H9 (cell line): ENCODE measurements around the gene KCTD4. TPM values are rescaled to one million over a fixed set of nuclear protein-coding genes. Genes with fewer than 3 reads are reported as not detected.

Experiments
- DNase-seq: peaks from one replicate; pipeline ENCODE4 v3.0.0-alpha.2; 2017
- H2AFZ ChIP-seq: one replicate; pipeline ENCODE4 v1.6.1; 2013; ENCODE audit warnings: mild to moderate bottlenecking, low read length, control low read depth, moderate library complexity
- H2AK5ac ChIP-seq: 2 replicates; pipeline ENCODE4 v1.6.1; 2013; ENCODE audit warnings: low read length, control low read depth, mixed read lengths; ENCODE audit not compliant: insufficient read length
- H2BK120ac ChIP-seq: one replicate; pipeline ENCODE4 v1.6.1; 2013; ENCODE audit warnings: low read depth, mild to moderate bottlenecking, low read length, control low read depth, inconsistent platforms; ENCODE audit not compliant: poor library complexity, severe bottlenecking
- H2BK12ac ChIP-seq: 2 replicates; pipeline ENCODE4 v1.6.1; 2013; ENCODE audit warnings: low read length, control low read depth, mixed read lengths, low read depth; ENCODE audit not compliant: insufficient read length
- H2BK15ac ChIP-seq: 2 replicates; pipeline ENCODE4 v1.6.1; 2013; ENCODE audit warnings: low read depth, low read length, control low read depth
- H2BK20ac ChIP-seq: one replicate; pipeline ENCODE4 v1.6.1; 2013; ENCODE audit warnings: low read depth, mild to moderate bottlenecking, low read length, control low read depth, inconsistent platforms; ENCODE audit not compliant: poor library complexity, severe bottlenecking
- H2BK5ac ChIP-seq: 2 replicates; pipeline ENCODE4 v1.6.1; 2013; ENCODE audit warnings: low read length, control low read depth, mixed read lengths; ENCODE audit not compliant: insufficient read length
- H3K14ac ChIP-seq: 2 replicates; pipeline ENCODE4 v1.6.1; 2013; ENCODE audit warnings: low read length, control low read depth; ENCODE audit not compliant: insufficient read depth
- H3K18ac ChIP-seq: 2 replicates; pipeline ENCODE4 v1.6.1; 2013; ENCODE audit warnings: low read depth, mild to moderate bottlenecking, mixed read lengths, low read length, control low read depth; ENCODE audit not compliant: insufficient read length
- H3K23ac ChIP-seq: 2 replicates; pipeline ENCODE4 v1.6.1; 2013; ENCODE audit warnings: low read length, control low read depth, mixed read lengths, low read depth; ENCODE audit not compliant: insufficient read length
- H3K23me2 ChIP-seq: 2 replicates; pipeline ENCODE4 v1.6.1; 2013; ENCODE audit warnings: low read depth, mild to moderate bottlenecking, mixed read lengths, low read length, control low read depth; ENCODE audit not compliant: insufficient read length, poor library complexity, severe bottlenecking
- H3K27ac ChIP-seq: 2 replicates; pipeline ENCODE4 v1.5.1; 2013; ENCODE audit warnings: low read length, control low read depth, mixed read lengths, low read depth; ENCODE audit not compliant: insufficient read length
- H3K27me3 ChIP-seq: 2 replicates; pipeline ENCODE4 v1.6.1; 2013; ENCODE audit warnings: low read length, control low read depth, inconsistent platforms; ENCODE audit not compliant: insufficient read depth
- H3K4ac ChIP-seq: 2 replicates; pipeline ENCODE4 v1.6.1; 2013; ENCODE audit warnings: low read depth, mild to moderate bottlenecking, control low read depth, inconsistent platforms, low read length, moderate library complexity
- H3K4me1 ChIP-seq: 2 replicates; pipeline ENCODE4 v1.6.1; 2013; ENCODE audit warnings: low read length, control low read depth, inconsistent platforms; ENCODE audit not compliant: insufficient read depth
- H3K4me2 ChIP-seq: 2 replicates; pipeline ENCODE4 v1.6.1; 2013; ENCODE audit warnings: low read length, control low read depth, mixed read lengths; ENCODE audit not compliant: insufficient read length, insufficient read depth
- H3K56ac ChIP-seq: 2 replicates; pipeline ENCODE4 v1.6.1; 2013; ENCODE audit warnings: low read depth, mild to moderate bottlenecking, mixed read lengths, low read length, control low read depth; ENCODE audit not compliant: insufficient read length
- H3K79me1 ChIP-seq: 2 replicates; pipeline ENCODE4 v1.6.1; 2013; ENCODE audit warnings: low read depth, mild to moderate bottlenecking, moderate library complexity, low read length, control low read depth, inconsistent platforms; ENCODE audit not compliant: insufficient read depth, poor library complexity, severe bottlenecking
- H3K79me2 ChIP-seq: 2 replicates; pipeline ENCODE4 v1.6.1; 2013; ENCODE audit warnings: low read length, control low read depth, inconsistent platforms; ENCODE audit not compliant: insufficient read depth
- H3K9ac ChIP-seq: 2 replicates; pipeline ENCODE4 v1.6.1; 2013; ENCODE audit warnings: low read length, control low read depth, mixed read lengths; ENCODE audit not compliant: insufficient read length; ENCODE audit errors: extremely low read depth
- H3K9me3 ChIP-seq: one replicate; pipeline ENCODE4 v1.6.1; 2013; ENCODE audit warnings: low read depth, low read length, inconsistent platforms; ENCODE audit not compliant: control insufficient read depth
- H3T11ph ChIP-seq: one replicate; pipeline ENCODE4 v1.6.1; 2013; ENCODE audit warnings: mild to moderate bottlenecking, low read length, control low read depth, inconsistent platforms
- H4K20me1 ChIP-seq: one replicate; pipeline ENCODE4 v1.6.1; 2013; ENCODE audit not compliant: control insufficient read depth, insufficient read length, insufficient read depth
- H4K5ac ChIP-seq: 2 replicates; pipeline ENCODE4 v1.6.1; 2013; ENCODE audit warnings: low read depth, mild to moderate bottlenecking, mixed read lengths, low read length, control low read depth; ENCODE audit not compliant: insufficient read length
- H4K8ac ChIP-seq: replicated peaks from 2 replicates; pipeline ENCODE4 v1.6.1; 2013; ENCODE audit warnings: low read length, control low read depth, mixed read lengths, low read depth; ENCODE audit not compliant: insufficient read length
- H4K91ac ChIP-seq: 2 replicates; pipeline ENCODE4 v1.6.1; 2013; ENCODE audit warnings: low read depth, mild to moderate bottlenecking, moderate library complexity, mixed read lengths, low read length, control low read depth; ENCODE audit not compliant: insufficient read length
- H3K27ac Mint-ChIP-seq, 3 experiments: 2 replicates in 2 of 3; 3 replicates in 1 of 3; pipeline ENCODE4 v1.8.0; 2020 to 2021; ENCODE audit warnings: mixed read lengths in 3 of 3, mild to moderate bottlenecking in 1 of 3, moderate library complexity in 1 of 3
- H3K27me3 Mint-ChIP-seq: 2 replicates; pipeline ENCODE4 v1.8.0; 2021; ENCODE audit warnings: low read depth, mild to moderate bottlenecking, moderate library complexity, mixed read lengths
- H3K36me3 Mint-ChIP-seq, 3 experiments: 2 replicates in 2 of 3; 3 replicates in 1 of 3; pipeline ENCODE4 v1.8.0; 2020 to 2021; ENCODE audit warnings: low read depth in 3 of 3, mixed read lengths in 3 of 3; ENCODE audit not compliant: insufficient read depth in 1 of 3
- H3K4me1 Mint-ChIP-seq, 2 experiments: 2 replicates each; pipeline ENCODE4 v1.8.0; 2020; ENCODE audit warnings: mixed read lengths in 2 of 2
- H3K4me3 Mint-ChIP-seq, 2 experiments: 2 replicates in 1 of 2; 3 replicates in 1 of 2; pipeline ENCODE4 v1.8.0; 2020 to 2021; ENCODE audit warnings: mild to moderate bottlenecking in 2 of 2, mixed read lengths in 2 of 2, moderate library complexity in 1 of 2
- H3K9me3 Mint-ChIP-seq, 2 experiments: 2 replicates in 1 of 2; 3 replicates in 1 of 2; pipeline ENCODE4 v1.8.0; 2020; ENCODE audit warnings: mild to moderate bottlenecking in 2 of 2, mixed read lengths in 2 of 2, moderate library complexity in 1 of 2
- CTCF ChIP-seq: fragments of 200-600 bp; sonication (generic); conservative IDR thresholded peaks from 3 replicates; pipeline ENCODE4 v1.8.0; 2021; ENCODE audit warnings: antibody characterized with exemption, mild to moderate bottlenecking
- WGBS: extraction: QIAGEN DNeasy Blood & Tissue Kit; methylation state at CpG from one replicate; pipeline ENCODE4 v1.1.7; 2013; ENCODE audit warnings: missing lambda C conversion rate, low lambda C conversion rate, mixed read lengths; ENCODE audit not compliant: insufficient read length; ENCODE audit errors: extremely low coverage; 5-methylcytosine and 5-hydroxymethylcytosine counted together
- total RNA-seq: library from RNA; stranded (reverse); gene quantifications from 2 replicates; pipeline ENCODE4 v1.2.1, GENCODE V29; 2021

Gene KCTD4
- total RNA-seq, 1 experiment from 2014 or later: not detected

- no peak overlapping the region for H3K27ac Mint-ChIP-seq
- Histone ChIP-seq H2BK12ac (no peak overlapping the region), H3K23ac (no peak overlapping the region), H3K18ac (no peak overlapping the region), H4K20me1 (no peaks in the 10 kb centered on the region), H4K8ac (no peak overlapping the region), H3K4me1 (peaks cover 2% of the 10 kb centered on the region; the same call in 1 of the 2 replicates), H3K27ac (no peak overlapping the region), H3K23me2 (no peaks in the 10 kb centered on the region), H3K9me3 (no peaks in the 10 kb centered on the region), H2BK120ac (no peak overlapping the region), H2AFZ (no peak overlapping the region), H2BK20ac (no peak overlapping the region), H3K9ac (no peak overlapping the region), H4K5ac (no peak overlapping the region), H3K79me2 (no peaks in the 10 kb centered on the region), H3T11ph (no peak overlapping the region), H3K4ac (no peak overlapping the region), H2BK5ac (no peak overlapping the region), H3K14ac (no peak overlapping the region), H3K4me2 (no peak overlapping the region), H4K91ac (no peak overlapping the region), H2AK5ac (no peak overlapping the region), H3K27me3 (no peaks in the 10 kb centered on the region), H2BK15ac (no peak overlapping the region), H3K56ac (no peak overlapping the region), H3K79me1 (no peaks in the 10 kb centered on the region)
- no peak for DNase-seq
- H3K4me3 Mint-ChIP-seq: no peak overlapping the region
- no peaks in the 10 kb centered on the region for H3K27me3 Mint-ChIP-seq
- no CpG with 5 or more reads among the region's 5 CpGs for WGBS
- H3K9me3 Mint-ChIP-seq: no peaks in the 10 kb centered on the region
- H3K4me1 Mint-ChIP-seq: peaks cover 29% of the 10 kb centered on the region in 2 experiments
- H3K36me3 Mint-ChIP-seq: peaks cover 0 to 4% (median 3%) of the 10 kb centered on the region in 3 experiments; a peak in 5 of 7 replicates
- TF ChIP-seq CTCF: no peak
Measured at GRCh38 chr13:45219123-45219891, 18.5 kb upstream of the KCTD4 start.
